K562 (cell line): ENCODE measurements around the gene PCED1B. TPM values are rescaled to one million over a fixed set of nuclear protein-coding genes. Genes with fewer than 3 reads are reported as not detected.

Source experiments
- DIDO1 ChIP-seq: fragments of 450-650 bp; IDR thresholded peaks from 2 replicates; pipeline ENCODE4 v1.6.1; 2016; ENCODE audit warnings: low read depth, missing biosample characterization, missing genetic modification characterization
- E2F4 ChIP-seq: sonication (generic); formaldehyde crosslinking; IDR thresholded peaks from 2 replicates; pipeline ENCODE4 v1.8.0; 2022; ENCODE audit warnings: mild to moderate bottlenecking, low read depth, missing genetic modification reagents
- GATAD2A ChIP-seq: fragments of 450-650 bp; IDR thresholded peaks from 2 replicates; pipeline ENCODE4 v1.6.1; 2017
- ILF3 ChIP-seq: fragments of 450-650 bp; IDR thresholded peaks from 2 replicates; pipeline ENCODE4 v1.6.1; 2018; ENCODE audit warnings: antibody characterized with exemption, mild to moderate bottlenecking, moderate library complexity, borderline replicate concordance
- MCM5 ChIP-seq: fragments of 450-650 bp; IDR thresholded peaks from 2 replicates; pipeline ENCODE4 v1.6.1; 2016; ENCODE audit warnings: low read depth
- PREB ChIP-seq: sonication (generic); formaldehyde crosslinking; IDR thresholded peaks from 2 replicates; pipeline ENCODE4 v1.8.1; 2023; ENCODE audit warnings: mild to moderate bottlenecking, missing genetic modification reagents
- PYGO2 ChIP-seq: fragments of 450-650 bp; IDR thresholded peaks from 2 replicates; pipeline ENCODE4 v1.6.1; 2016; ENCODE audit warnings: mild to moderate bottlenecking, missing genetic modification characterization, moderate library complexity, missing compliant biosample characterization
- RCOR1 ChIP-seq, 2 experiments: IDR thresholded peaks; 2 replicates each; pipeline ENCODE4 v1.6.1; 2012; ENCODE audit warnings: low read depth in 2 of 2, low read length in 2 of 2, borderline replicate concordance in 1 of 2, improper control_type of control experiment in 1 of 2
- SAFB ChIP-seq: fragments of 200-400 bp; formaldehyde crosslinking; IDR thresholded peaks from 2 replicates; pipeline ENCODE4 v1.6.1; 2017; ENCODE audit warnings: low read depth, low read length, borderline replicate concordance
- SIX5 ChIP-seq, 2 experiments: IDR thresholded peaks; 2 replicates each; pipeline ENCODE4 v1.6.1; 2011; ENCODE audit warnings: low read length in 2 of 2, borderline replicate concordance in 1 of 2, low read depth in 1 of 2, mild to moderate bottlenecking in 1 of 2, moderate library complexity in 1 of 2; ENCODE audit not compliant: insufficient read depth in 1 of 2
- SMARCA5 ChIP-seq: fragments of 450-650 bp; IDR thresholded peaks from 2 replicates; pipeline ENCODE4 v1.6.1; 2016
- TAF9B ChIP-seq: fragments of 450-650 bp; IDR thresholded peaks from 2 replicates; pipeline ENCODE4 v1.6.1; 2018; ENCODE audit warnings: mild to moderate bottlenecking; ENCODE audit not compliant: partially characterized antibody
- THAP12 ChIP-seq: fragments of 250-450 bp; sonication (Bioruptor Pico); IDR thresholded peaks from 2 replicates; pipeline ENCODE4 v1.9.0; 2021; ENCODE audit warnings: mild to moderate bottlenecking, inconsistent platforms
- TRIM28 ChIP-seq: fragments of 450-650 bp; IDR thresholded peaks from 2 replicates; pipeline ENCODE4 v1.6.1; 2017
- VEZF1 ChIP-seq: fragments of 200-800 bp; sonication (Bioruptor generic); IDR thresholded peaks from 2 replicates; pipeline ENCODE4 v1.6.1; 2017; ENCODE audit warnings: missing genetic modification characterization, missing compliant biosample characterization
- ZBTB17 ChIP-seq: fragments of 450-650 bp; formaldehyde crosslinking; IDR thresholded peaks from 2 replicates; pipeline ENCODE4 v1.4.0; 2020; ENCODE audit warnings: mild to moderate bottlenecking
- ZHX1 ChIP-seq: fragments of 150-350 bp; conservative IDR thresholded peaks from 2 replicates; pipeline ENCODE4 v1.6.1; 2014; ENCODE audit warnings: low read length
- ZNF408 ChIP-seq: fragments of 250-450 bp; sonication (Bioruptor Pico); IDR thresholded peaks from 2 replicates; pipeline ENCODE4 v1.4.0; 2020; ENCODE audit warnings: low read depth, mild to moderate bottlenecking, moderate library complexity
- ZZZ3 ChIP-seq: fragments of 450-650 bp; IDR thresholded peaks from 2 replicates; pipeline ENCODE4 v1.6.1; 2016; ENCODE audit warnings: antibody characterized with exemption, mild to moderate bottlenecking, moderate library complexity
- polyA plus RNA-seq, 8 experiments: library from polyadenylated mRNA; depleted of rRNA in 4 of 8; stranded (reverse) in 5 of 8; unstranded in 3 of 8; fragments of >200 nt; fragmentation: Nextera tagmentation in 2 of 8; fragmentation: Illumina TruSeq in 1 of 8; extraction: Ambion mirVana in 2 of 8; extraction: Trizol in 1 of 8; gene quantifications; 2 replicates each; pipeline versions ENCODE4 v1.2.1 to v1.2.3, GENCODE V29; 2011 to 2014; ENCODE audit warnings: inconsistent platforms in 1 of 8, missing spikeins in 1 of 8
- total RNA-seq, 7 experiments: library from RNA; depleted of rRNA in 6 of 7; stranded (reverse); fragments of >200 nt in 6 of 7; fragmentation: Illumina TruSeq in 2 of 7; extraction: Trizol in 2 of 7; gene quantifications; 2 replicates each; pipeline versions ENCODE4 v1.2.1 to v1.2.3, GENCODE V29; 2011 to 2021; ENCODE audit warnings: low replicate concordance in 1 of 7

The PCED1B gene
- total and polyA plus RNA-seq, 9 of the 15 experiments (the other 6 are each of a cell fraction or from before 2014, with no cell fraction given) = 1.2 to 9.3 (median 2.5) TPM

- TF ChIP-seq GATAD2A = no peak
- TF ChIP-seq ZNF408 (CRISPR knock-in tag) = no peak
- TF ChIP-seq TAF9B = peak; percentile 33
- no peak for TF ChIP-seq PREB (CRISPR knock-in tag)
- TF ChIP-seq SIX5 (IDR thresholded peaks at IDR 0.05; ENCODE audit: borderline replicate concordance in 1 of 2, insufficient read depth in 1 of 2, low read depth in 1 of 2, low read length in 2 of 2) = no peak
- no peak for TF ChIP-seq VEZF1 (CRISPR knock-in tag)
- no peak for TF ChIP-seq ILF3
- no peak for TF ChIP-seq ZBTB17 (CRISPR knock-in tag)
- no peak for TF ChIP-seq ZHX1
- peak; percentile 19; the same call in 1 of the 2 replicates for TF ChIP-seq TRIM28
- TF ChIP-seq ZZZ3 = no peak
- no peak for TF ChIP-seq MCM5
- TF ChIP-seq DIDO1 (tag) = no peak
- no peak for TF ChIP-seq SMARCA5
- no peak for TF ChIP-seq THAP12 (CRISPR knock-in tag)
- no peak for TF ChIP-seq SAFB
- TF ChIP-seq RCOR1 (IDR thresholded peaks at IDR 0.05; ENCODE audit: borderline replicate concordance in 1 of 2, low read depth in 2 of 2, low read length in 2 of 2) = peak in 1 of 2 experiments; percentile 47; a peak in 2 of 4 replicates
- TF ChIP-seq E2F4 (CRISPR knock-in tag) = no peak
- no peak for TF ChIP-seq PYGO2 (tag)
Observed at GRCh38 chr12:47249719-47250357, 170.4 kb downstream of the PCED1B start (continued).
